Measurements from ENCODE around the gene HIPK3. TPM values are rescaled to one million over a fixed set of nuclear protein-coding genes. Genes with fewer than 3 reads are reported as not detected.
"Not testable (repeated sequence)": the region's sequence is repeated elsewhere in the genome, so short reads cannot be mapped to it uniquely, and the experiment has no call there.

Gene HIPK3
- total RNA-seq, 2 donors from 2014 or later = 31.6 to 33.2 TPM

- Histone ChIP-seq H3K27me3 (ENCODE audit: control insufficient read depth, insufficient read depth, low read length, poor library complexity, severe bottlenecking) (no peaks in the 10 kb centered on the region), H3K9me3 (ENCODE audit: control insufficient read depth, low read length) (peaks cover under 1% of the 10 kb centered on the region), H3K36me3 (ENCODE audit: control insufficient read depth, insufficient read depth, low read length) (no peaks in the 10 kb centered on the region), H3K4me1 (ENCODE audit: control insufficient read depth, insufficient read depth, low read length) (peaks cover 2% of the 10 kb centered on the region), H3K9ac (ENCODE audit: extremely low read depth, low read length, poor library complexity, severe bottlenecking) (no peak overlapping the region), H3K4me3 (ENCODE audit: low read length) (no peak overlapping the region), H3K27ac (ENCODE audit: low read depth, low read length) (no peak overlapping the region)
- WGBS, 2 experiments (ENCODE audit: insufficient coverage in 1 of 2, insufficient read length in 1 of 2) = 94 to 95% methylated on average over 5 to 6 of the region's 6 CpGs
- Mint-ChIP-seq H3K9me3 (no peaks in the 10 kb centered on the region), H3K27ac (no peak overlapping the region), H3K27me3 (ENCODE audit: insufficient read depth) (no peaks in the 10 kb centered on the region), H3K4me1 (peaks cover 2% of the 10 kb centered on the region), H3K4me3 (no peak overlapping the region), H3K36me3 (ENCODE audit: low read depth) (no peaks in the 10 kb centered on the region)
- TF ChIP-seq, protein P1, sequence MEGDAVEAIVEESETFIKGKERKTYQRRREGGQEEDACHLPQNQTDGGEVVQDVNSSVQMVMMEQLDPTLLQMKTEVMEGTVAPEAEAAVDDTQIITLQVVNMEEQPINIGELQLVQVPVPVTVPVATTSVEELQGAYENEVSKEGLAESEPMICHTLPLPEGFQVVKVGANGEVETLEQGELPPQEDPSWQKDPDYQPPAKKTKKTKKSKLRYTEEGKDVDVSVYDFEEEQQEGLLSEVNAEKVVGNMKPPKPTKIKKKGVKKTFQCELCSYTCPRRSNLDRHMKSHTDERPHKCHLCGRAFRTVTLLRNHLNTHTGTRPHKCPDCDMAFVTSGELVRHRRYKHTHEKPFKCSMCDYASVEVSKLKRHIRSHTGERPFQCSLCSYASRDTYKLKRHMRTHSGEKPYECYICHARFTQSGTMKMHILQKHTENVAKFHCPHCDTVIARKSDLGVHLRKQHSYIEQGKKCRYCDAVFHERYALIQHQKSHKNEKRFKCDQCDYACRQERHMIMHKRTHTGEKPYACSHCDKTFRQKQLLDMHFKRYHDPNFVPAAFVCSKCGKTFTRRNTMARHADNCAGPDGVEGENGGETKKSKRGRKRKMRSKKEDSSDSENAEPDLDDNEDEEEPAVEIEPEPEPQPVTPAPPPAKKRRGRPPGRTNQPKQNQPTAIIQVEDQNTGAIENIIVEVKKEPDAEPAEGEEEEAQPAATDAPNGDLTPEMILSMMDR (conservative IDR thresholded peaks at IDR 0.05) = no peak
- DNase-seq = no peak
Measured at GRCh38 chr11:33237039-33237597, 20.1 kb upstream of the HIPK3 start.

- H3K4me3 Mint-ChIP-seq = no peak overlapping the region
- H3K27ac Mint-ChIP-seq = no peak overlapping the region
- peaks cover 20% of the 10 kb centered on the region for H3K9me3 Mint-ChIP-seq
- TF ChIP-seq, protein P1 (conservative IDR thresholded peaks at IDR 0.05) = no peak
- DNase-seq = no peak
- Histone ChIP-seq H3K27ac (ENCODE audit: low read depth, low read length) (no peak overlapping the region), H3K27me3 (ENCODE audit: control insufficient read depth, insufficient read depth, low read length, poor library complexity, severe bottlenecking) (no peaks in the 10 kb centered on the region), H3K9me3 (ENCODE audit: control insufficient read depth, low read length) (peaks cover 8% of the 10 kb centered on the region), H3K4me3 (ENCODE audit: low read length) (no peak overlapping the region), H3K9ac (ENCODE audit: extremely low read depth, low read length, poor library complexity, severe bottlenecking) (no peak overlapping the region), H3K4me1 (ENCODE audit: control insufficient read depth, insufficient read depth, low read length) (peaks cover 2% of the 10 kb centered on the region), H3K36me3 (ENCODE audit: control insufficient read depth, insufficient read depth, low read length) (no peaks in the 10 kb centered on the region)
- peaks cover 2% of the 10 kb centered on the region for H3K4me1 Mint-ChIP-seq
- no peaks in the 10 kb centered on the region for H3K36me3 Mint-ChIP-seq (ENCODE audit: low read depth)
- WGBS, 2 experiments (ENCODE audit: insufficient coverage in 1 of 2, insufficient read length in 1 of 2) = 79 to 100% methylated on average over 1 to 2 of the region's 2 CpGs
- H3K27me3 Mint-ChIP-seq (ENCODE audit: insufficient read depth) = no peaks in the 10 kb centered on the region
Measured at GRCh38 chr11:33242575-33242974, 14.6 kb upstream of the HIPK3 start.

GRCh38 chr11:33243654-33244053, 13.5 kb upstream of the HIPK3 start:
- not testable (repeated sequence) for H3K9ac ChIP-seq (ENCODE audit: extremely low read depth, low read length, poor library complexity, severe bottlenecking); H3K27ac Mint-ChIP-seq; H3K27me3 ChIP-seq (ENCODE audit: control insufficient read depth, insufficient read depth, low read length, poor library complexity, severe bottlenecking); H3K4me1 ChIP-seq (ENCODE audit: control insufficient read depth, insufficient read depth, low read length); H3K4me1 Mint-ChIP-seq; H3K27me3 Mint-ChIP-seq (ENCODE audit: insufficient read depth); H3K36me3 ChIP-seq (ENCODE audit: control insufficient read depth, insufficient read depth, low read length); H3K4me3 ChIP-seq (ENCODE audit: low read length); H3K36me3 Mint-ChIP-seq (ENCODE audit: low read depth); H3K4me3 Mint-ChIP-seq; H3K27ac ChIP-seq (ENCODE audit: low read depth, low read length); DNase-seq; H3K9me3 ChIP-seq (ENCODE audit: control insufficient read depth, low read length)
- H3K9me3 Mint-ChIP-seq = peaks cover 20% of the 10 kb centered on the region
- 97% methylated on average over 24 of the region's 35 CpGs; no CpG with 5 or more reads in 1 of the 2 experiments for WGBS, 2 experiments (ENCODE audit: insufficient coverage in 1 of 2, insufficient read length in 1 of 2)
